Nucleus accumbens (tissue), 56 donors: ENCODE data around the gene LMTK3.
A peak's percentile ranks its signal among the peaks of the same experiment; 100 is the strongest.

Source experiments
- DNase-seq, 56 donors: peaks; one replicate each; lab custom pipeline; 2025; lab: John Stamatoyannopoulos, UW

LMTK3 gene, protein sequence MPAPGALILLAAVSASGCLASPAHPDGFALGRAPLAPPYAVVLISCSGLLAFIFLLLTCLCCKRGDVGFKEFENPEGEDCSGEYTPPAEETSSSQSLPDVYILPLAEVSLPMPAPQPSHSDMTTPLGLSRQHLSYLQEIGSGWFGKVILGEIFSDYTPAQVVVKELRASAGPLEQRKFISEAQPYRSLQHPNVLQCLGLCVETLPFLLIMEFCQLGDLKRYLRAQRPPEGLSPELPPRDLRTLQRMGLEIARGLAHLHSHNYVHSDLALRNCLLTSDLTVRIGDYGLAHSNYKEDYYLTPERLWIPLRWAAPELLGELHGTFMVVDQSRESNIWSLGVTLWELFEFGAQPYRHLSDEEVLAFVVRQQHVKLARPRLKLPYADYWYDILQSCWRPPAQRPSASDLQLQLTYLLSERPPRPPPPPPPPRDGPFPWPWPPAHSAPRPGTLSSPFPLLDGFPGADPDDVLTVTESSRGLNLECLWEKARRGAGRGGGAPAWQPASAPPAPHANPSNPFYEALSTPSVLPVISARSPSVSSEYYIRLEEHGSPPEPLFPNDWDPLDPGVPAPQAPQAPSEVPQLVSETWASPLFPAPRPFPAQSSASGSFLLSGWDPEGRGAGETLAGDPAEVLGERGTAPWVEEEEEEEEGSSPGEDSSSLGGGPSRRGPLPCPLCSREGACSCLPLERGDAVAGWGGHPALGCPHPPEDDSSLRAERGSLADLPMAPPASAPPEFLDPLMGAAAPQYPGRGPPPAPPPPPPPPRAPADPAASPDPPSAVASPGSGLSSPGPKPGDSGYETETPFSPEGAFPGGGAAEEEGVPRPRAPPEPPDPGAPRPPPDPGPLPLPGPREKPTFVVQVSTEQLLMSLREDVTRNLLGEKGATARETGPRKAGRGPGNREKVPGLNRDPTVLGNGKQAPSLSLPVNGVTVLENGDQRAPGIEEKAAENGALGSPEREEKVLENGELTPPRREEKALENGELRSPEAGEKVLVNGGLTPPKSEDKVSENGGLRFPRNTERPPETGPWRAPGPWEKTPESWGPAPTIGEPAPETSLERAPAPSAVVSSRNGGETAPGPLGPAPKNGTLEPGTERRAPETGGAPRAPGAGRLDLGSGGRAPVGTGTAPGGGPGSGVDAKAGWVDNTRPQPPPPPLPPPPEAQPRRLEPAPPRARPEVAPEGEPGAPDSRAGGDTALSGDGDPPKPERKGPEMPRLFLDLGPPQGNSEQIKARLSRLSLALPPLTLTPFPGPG (N-terminal part only)

GRCh38 chr19:48511800-48512503 is at the start of gene LMTK3:
TSS of gene LMTK3 (minus strand) at chr19:48511835. CDS start at chr19:48511576, 259 bp downstream.
- peak; percentile 28 to 96 (median 84) for DNase-seq

DNA sequence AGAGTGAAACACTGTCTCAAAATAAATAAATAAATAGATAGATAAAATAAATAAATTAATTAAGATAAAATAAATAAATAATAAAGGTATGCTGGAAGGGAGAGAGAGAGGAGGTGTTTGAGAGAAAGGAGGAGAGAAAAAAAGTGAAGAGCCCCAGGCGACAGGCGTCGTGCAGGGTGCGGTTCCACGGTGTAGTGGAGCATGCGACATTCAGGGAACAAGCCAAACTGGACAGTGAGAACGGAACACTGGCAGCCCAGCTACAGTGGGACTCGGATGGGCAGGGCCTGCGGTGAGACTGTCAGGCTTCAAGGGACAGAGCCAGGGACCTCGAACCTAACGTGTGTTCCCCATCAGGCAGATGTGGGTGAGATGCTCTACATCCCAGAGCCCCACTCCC is 49.8 kb upstream of the LMTK3 start:
- DNase-seq: no peak

DNA sequence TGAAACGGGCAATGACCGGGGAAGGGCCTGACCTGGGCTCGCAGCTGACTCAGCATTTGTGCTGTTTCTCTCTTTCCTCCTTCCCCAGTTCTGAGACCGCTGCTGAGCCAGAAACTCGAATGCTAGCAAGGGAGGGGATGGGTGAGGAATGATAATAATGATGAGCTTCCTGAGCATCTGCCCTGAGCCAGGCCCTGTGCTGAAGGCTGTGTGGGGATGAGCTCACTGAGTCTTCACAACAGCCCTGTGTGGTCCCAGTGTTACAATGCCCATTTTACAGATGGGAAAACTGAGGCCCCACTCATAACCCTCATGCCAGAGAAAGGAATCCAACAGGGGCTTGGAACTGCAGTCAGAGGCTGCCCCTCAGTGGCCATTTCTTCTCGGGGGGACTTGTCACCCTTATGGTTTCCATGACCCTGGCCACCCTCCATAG is 48.5 kb upstream of the LMTK3 start:
- DNase-seq: no peak

- no peak for DNase-seq
Measured at GRCh38 chr19:48558018-48558684, 46.5 kb upstream of the LMTK3 start.

DNA sequence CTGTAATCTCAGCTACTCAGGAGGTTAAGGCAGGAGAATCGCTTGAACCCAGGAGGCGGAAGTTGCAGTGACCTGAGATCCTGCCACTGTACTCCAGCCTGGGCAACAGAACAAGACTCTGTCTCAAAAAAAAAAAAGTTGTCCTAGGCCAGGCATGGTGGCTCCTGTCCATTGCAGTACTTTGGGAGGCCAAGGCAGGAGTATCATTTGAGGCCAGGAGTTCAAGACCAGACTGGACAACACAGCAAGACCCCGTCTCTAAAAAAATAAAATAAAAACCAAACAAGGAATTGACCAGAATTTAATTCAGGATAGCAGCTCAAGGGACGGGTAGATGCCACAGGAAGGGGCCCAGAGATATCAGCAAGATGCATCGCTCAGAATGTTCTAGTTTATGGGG is 45.2 kb upstream of the LMTK3 start:
- DNase-seq: no peak

DNA sequence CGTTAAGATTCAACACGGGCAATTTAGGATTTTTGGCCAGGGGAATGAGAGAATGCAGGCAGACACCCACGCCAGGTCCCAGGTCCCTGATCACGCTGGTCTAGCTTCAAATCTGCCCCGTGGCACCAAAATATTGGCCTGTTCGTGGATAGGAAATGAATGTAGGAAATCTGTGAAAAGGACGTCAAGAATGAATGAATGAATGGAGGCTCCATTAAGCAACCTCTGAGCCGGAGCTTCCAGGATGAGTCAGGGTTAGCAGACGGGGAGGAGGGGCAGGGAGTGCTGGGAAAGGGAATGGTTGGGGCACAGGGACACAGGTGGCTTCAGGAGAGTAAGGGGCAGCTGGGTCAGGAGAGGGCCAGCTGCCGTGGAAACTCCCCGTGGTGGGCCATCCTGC is 44.5 kb upstream of the LMTK3 start:
- DNase-seq: no peak

GRCh38 chr19:48554385-48555091 is 42.9 kb upstream of the LMTK3 start:
- no peak for DNase-seq

DNA sequence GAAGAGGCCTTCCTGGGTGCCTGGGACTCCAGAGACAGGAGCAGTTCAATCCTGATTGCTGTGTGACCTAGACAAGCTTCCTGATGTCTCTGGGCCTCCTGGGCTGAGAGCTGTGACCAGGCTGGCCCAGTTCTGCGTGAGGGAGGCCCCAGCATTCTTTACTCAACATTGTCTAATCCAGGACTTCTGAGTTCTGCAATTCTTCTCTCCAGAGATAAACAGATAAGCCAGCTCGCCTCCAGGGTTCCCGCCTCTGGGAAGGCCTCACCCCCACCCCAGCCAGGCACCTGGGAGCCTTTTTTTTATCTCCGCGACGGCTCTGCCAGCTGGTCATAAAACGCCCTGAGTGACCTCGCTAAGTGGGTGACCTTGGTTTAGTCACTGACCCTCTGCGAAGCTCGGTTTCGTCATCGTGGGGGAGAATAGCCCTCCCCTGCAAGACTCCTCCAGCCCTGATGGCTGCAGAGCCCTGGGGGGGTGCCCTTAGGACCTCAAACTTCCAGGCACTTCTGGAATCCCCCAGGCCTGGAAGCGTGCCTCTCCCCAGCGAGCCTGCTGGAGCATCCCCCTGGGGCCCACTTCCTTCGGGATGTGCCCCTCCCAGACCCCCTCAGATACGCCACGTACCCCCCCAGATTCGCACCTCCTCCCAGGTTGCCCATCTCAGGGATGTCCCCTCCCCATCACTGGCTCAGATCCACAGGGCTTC is 42.2 kb upstream of the LMTK3 start:
- DNase-seq: no peak

DNA sequence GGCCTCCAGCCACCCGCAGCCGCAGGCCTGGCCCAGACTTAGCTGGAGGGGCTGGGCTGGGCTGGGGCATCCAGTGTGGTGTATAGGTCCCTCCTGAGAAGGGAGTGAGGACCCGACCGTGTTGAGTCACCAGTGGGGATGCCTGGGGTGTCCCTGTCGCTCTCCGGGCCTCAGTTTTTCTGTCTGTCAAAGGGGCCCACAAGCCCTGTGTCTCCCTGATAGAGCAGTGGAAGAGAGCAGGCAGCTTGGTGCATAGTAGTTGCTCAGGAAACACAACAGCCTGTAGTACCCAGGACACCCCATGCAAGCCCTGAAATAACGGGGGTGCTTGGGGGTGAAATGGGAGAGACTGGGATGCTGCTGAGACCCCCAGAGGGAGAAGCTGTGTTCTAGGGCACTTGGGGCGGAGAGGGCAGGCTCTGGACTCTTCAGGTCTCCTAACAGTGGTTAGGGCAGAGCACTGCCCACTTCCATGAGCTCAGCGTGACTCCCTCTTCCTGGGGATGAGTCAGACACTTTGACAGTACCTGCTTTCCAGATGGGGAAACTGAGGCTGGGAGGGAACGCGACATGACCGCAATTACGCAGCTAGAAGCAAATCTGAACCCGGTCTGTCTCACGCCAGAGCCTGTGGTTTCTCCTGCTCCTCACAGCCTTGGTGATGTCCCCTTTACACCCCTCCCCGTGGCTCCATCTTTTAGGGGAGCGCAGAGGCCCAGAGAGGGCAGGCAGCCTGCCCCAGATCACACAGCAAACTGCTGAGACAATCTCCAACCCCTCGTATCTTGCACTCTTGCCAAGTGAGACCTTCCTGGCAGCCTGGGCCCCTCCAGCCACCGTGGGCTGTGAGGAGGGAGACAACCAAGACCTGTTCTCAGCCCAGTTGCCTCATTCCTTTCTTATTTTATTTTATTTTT is 41.0 kb upstream of the LMTK3 start:
- no peak for DNase-seq

- no peak for DNase-seq
Measured at GRCh38 chr19:48551437-48552302, 40.0 kb upstream of the LMTK3 start, which contains the start of gene SULT2B1. TSS of gene SULT2B1 (plus strand) at chr19:48552172. CDS start at chr19:48552253, 81 bp downstream.

DNA sequence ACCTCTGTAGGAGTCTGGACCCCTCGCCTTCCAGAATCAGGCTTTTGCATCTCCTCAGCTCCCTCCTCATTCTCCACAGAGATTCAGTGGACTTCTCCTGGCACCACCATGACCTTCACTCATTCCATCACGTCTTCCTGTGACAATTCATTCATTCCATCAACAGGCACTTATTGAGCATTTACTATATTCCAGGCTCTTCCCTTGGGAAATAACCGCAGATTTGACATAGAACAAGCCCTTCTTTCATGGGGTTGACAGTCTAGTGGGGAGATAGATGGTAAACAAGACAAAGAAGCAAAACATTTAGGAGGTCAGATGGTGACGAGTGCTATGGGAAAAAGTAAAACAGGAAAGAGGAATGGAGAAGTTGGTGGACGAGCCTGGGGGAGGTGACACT is 37.7 kb upstream of the LMTK3 start:
- DNase-seq: no peak

DNA sequence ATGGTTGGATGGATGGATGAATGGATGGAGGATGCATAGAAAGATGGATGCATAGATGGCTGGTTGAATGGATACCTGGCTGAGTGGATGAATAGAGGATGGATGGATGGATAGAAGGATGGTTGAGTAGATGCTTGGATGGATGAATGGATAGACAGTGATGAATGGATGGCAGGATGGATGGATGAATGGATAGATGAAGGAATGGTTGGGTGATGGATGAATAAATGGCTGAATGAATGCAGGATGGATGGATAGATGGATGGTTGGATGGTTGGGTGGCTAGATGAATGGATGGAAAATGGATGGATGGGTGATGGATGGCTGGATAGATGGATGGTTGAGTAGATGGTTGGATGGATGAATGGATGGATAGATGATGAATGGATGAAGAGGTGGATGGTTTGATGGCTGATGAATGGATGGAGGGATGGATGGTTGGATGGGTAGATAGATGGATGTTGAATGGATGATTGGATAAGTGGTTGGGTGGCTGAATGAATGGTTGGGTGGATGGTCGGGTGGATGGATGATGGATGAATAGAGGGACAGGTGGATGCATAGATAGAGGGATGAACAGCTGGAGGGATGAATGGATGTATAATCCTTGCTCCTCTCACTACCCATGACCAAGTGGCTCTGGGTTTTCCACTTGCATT is 36.7 kb upstream of the LMTK3 start:
- DNase-seq: no peak

DNA sequence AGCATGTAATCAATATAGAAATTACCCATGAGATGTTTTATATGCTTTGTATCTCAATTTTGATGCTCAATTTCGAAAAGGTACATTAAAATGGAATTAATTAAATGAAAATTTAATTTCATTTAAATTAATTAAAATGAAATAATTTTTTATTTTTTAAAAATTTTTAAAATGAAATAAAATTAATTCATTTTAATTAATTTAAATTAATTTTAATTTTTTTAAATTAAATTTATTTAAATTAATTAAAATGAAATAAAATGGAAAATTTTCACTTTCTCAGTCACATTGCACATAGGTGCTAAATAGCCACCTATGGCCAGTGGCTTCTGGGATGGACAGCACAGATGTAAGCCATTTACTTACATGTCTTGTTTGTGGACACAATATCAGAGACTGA is 36.1 kb upstream of the LMTK3 start:
- no peak for DNase-seq

DNA sequence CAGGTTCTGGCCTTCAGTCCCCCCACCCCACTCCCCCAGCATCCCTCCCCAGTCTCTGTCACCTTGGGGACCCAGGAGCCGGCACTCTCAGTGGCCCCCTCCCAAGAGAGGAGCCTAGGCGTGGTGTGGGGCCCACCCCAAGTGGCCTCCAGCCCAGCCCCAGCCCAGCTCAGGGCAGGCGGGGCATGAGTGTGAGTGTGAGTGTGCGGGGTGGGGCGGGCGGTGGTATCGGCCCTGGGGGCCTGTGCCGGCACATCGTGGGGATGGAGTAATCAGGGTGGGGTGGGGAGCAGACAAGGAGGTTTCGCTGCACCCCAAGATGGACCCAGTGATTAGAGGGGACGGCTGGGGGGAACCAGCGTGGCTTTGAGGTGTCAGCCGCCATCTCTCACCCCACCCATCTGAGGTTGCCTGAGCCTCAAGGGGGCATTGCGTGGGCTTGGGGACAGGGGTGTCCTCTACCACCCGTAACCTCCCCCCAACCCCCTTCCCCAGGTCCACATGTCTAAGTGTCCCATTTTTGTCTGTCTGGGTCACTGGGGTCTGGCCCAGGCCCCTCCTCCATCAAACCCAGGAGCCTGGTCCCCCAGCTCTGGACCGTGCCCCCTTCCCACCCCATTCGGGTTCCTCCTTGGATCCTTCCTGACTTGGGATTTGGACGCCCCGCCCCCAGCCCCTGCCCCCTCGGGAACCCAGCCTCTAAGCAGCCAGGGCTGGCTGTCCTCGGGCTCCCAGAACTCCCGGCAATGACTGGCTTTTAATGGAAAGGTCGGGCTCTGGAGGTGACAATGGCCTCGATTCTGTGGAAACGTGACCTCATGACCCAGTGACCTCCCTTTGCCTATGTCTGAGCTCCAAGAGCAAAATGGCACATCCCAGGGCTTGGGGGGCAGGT is 33.5 kb upstream of the LMTK3 start:
- no peak for DNase-seq
